ENCODE data around the gene HECW1.

DNA sequence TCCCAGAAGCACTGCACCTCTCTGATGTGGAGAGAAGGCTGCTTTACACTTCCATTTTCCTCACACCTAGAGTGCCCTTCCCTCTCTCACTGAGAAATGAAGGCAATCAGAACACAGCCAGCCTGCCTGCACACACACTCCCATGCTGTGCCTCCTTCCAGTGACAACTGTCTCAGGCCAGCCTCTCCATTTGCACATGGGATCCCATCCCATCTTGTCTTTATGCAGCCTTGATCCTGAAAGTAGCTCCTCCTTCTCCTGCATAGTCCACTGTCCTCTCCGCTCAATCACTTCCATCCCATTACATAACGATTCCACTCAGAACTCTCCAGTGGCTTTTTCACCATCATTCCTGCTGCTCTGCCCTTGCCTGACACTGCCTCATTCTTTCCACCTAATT, 266.8 kb downstream of the HECW1 start:
- TF ChIP-seq EZH2 (IDR thresholded peaks at IDR 0.05; ENCODE audit: insufficient read depth, poor library complexity, severe bottlenecking), result no peak
- TF ChIP-seq EZH2phosphoT487 (IDR thresholded peaks at IDR 0.05; ENCODE audit: insufficient read depth, low read depth), result no peak
